Skeletal muscle cell (primary cell): Measurements from ENCODE around the gene ASB13.
"Not testable (repeated sequence)": the region's sequence is repeated elsewhere in the genome, so short reads cannot be mapped to it uniquely, and the experiment has no call there.

Experiments used
- DNase-seq: peaks from one replicate; pipeline ENCODE4 v3.0.0-alpha.2; 2010; ENCODE audit warnings: low read depth
- H3K4me3 ChIP-seq: 2 replicates; pipeline ENCODE4 v1.5.1; 2011; ENCODE audit warnings: low read depth, mild to moderate bottlenecking, control low read depth, low read length, moderate library complexity

ASB13 gene

GRCh38 chr10:5629303-5630111, 36.9 kb downstream of the ASB13 start:
- H3K4me3 ChIP-seq = no peak overlapping the region
- DNase-seq = no peak

- peak overlapping the region; percentile 31 for H3K4me3 ChIP-seq
- DNase-seq = no peak
Measured at GRCh38 chr10:5628451-5629302, 37.7 kb downstream of the ASB13 start.

- H3K4me3 ChIP-seq = no peak overlapping the region
- no peak for DNase-seq
Measured at GRCh38 chr10:5627486-5628044, 38.8 kb downstream of the ASB13 start.

GRCh38 chr10:5625992-5626777, 40.2 kb downstream of the ASB13 start:
- peak; percentile 43 for DNase-seq

GRCh38 chr10:5624701-5625100, 41.7 kb downstream of the ASB13 start:
- no peak for DNase-seq
- H3K4me3 ChIP-seq = no peak overlapping the region

More at GRCh38 chr10:5625992-5626777, 40.2 kb downstream of the ASB13 start:
- H3K4me3 ChIP-seq = no peak overlapping the region

GRCh38 chr10:5623081-5623748, 43.2 kb downstream of the ASB13 start:
- no peak for DNase-seq
- no peak overlapping the region for H3K4me3 ChIP-seq

- H3K4me3 ChIP-seq = no peak overlapping the region
- no peak for DNase-seq
Measured at GRCh38 chr10:5622186-5622960, 44.0 kb downstream of the ASB13 start.

GRCh38 chr10:5621371-5621770, 45.0 kb downstream of the ASB13 start:
- not testable (repeated sequence) for DNase-seq, H3K4me3 ChIP-seq

- no peak for DNase-seq
- no peak overlapping the region for H3K4me3 ChIP-seq
Measured at GRCh38 chr10:5620966-5621365, 45.4 kb downstream of the ASB13 start.

GRCh38 chr10:5620223-5620721, 46.1 kb downstream of the ASB13 start:
- no peak for DNase-seq
- no peak overlapping the region for H3K4me3 ChIP-seq

GRCh38 chr10:5619362-5620211, 46.8 kb downstream of the ASB13 start:
- no peak overlapping the region for H3K4me3 ChIP-seq
- no peak for DNase-seq

GRCh38 chr10:5618829-5619228, 47.6 kb downstream of the ASB13 start:
- DNase-seq = no peak
- H3K4me3 ChIP-seq = no peak overlapping the region

GRCh38 chr10:5618042-5618441, 48.4 kb downstream of the ASB13 start:
- DNase-seq = no peak
- H3K4me3 ChIP-seq = no peak overlapping the region

- DNase-seq = no peak
- no peak overlapping the region for H3K4me3 ChIP-seq
Measured at GRCh38 chr10:5617521-5617920, 48.9 kb downstream of the ASB13 start.

GRCh38 chr10:5616836-5617235, 49.6 kb downstream of the ASB13 start:
- H3K4me3 ChIP-seq = no peak overlapping the region
- DNase-seq = no peak

- DNase-seq = no peak
- H3K4me3 ChIP-seq = no peak overlapping the region
Measured at GRCh38 chr10:5616046-5616445, 50.3 kb downstream of the ASB13 start.

- DNase-seq = no peak
- H3K4me3 ChIP-seq = no peak overlapping the region
Measured at GRCh38 chr10:5615316-5615715, 51.1 kb downstream of the ASB13 start.
